Erythroblast (primary cell): ENCODE measurements around the gene TCTN1.
"Not testable (repeated sequence)": the region's sequence is repeated elsewhere in the genome, so short reads cannot be mapped to it uniquely, and the experiment has no call there.

ENCODE experiments used
- DNase-seq, 2 experiments: peaks; one replicate each; lab custom pipeline; 2025; lab: John Stamatoyannopoulos, UW
- GATA1 ChIP-seq: IDR thresholded peaks from 2 replicates; pipeline ENCODE4 v1.6.1; 2011; ENCODE audit warnings: low read depth, mild to moderate bottlenecking, control low read depth, low read length, moderate library complexity
- POLR2A ChIP-seq: IDR thresholded peaks from 2 replicates; pipeline ENCODE4 v1.6.1; 2011; ENCODE audit warnings: mild to moderate bottlenecking, low read length

The TCTN1 gene

GRCh38 chr12:110578694-110579534 is 35.0 kb upstream of the TCTN1 start:
- peak in 1 of 2 experiments; percentile 7 for DNase-seq
- no peak for TF ChIP-seq POLR2A
- TF ChIP-seq GATA1, result no peak

GRCh38 chr12:110579535-110580253 is 34.2 kb upstream of the TCTN1 start:
- TF ChIP-seq GATA1 (no peak), POLR2A (no peak)
- no peak for DNase-seq

GRCh38 chr12:110581931-110582275 is 32.0 kb upstream of the TCTN1 start:
- DNase-seq, result no peak
- TF ChIP-seq GATA1, result no peak
- no peak for TF ChIP-seq POLR2A

- DNase-seq, result peak; percentile 78 to 85
- TF ChIP-seq POLR2A, result no peak
- TF ChIP-seq GATA1, result no peak
Observed at GRCh38 chr12:110582276-110583136, 31.4 kb upstream of the TCTN1 start.

GRCh38 chr12:110583137-110584059 is 30.5 kb upstream of the TCTN1 start, which contains the start of gene PPTC7:
Gene PPTC7, minus strand, starts transcription at chr12:110583318. Its CDS starts 287 bp downstream, at chr12:110583031.
- peak; percentile 95 to 97 for DNase-seq
- peak; percentile 88 for TF ChIP-seq POLR2A
- TF ChIP-seq GATA1, result no peak

GRCh38 chr12:110585231-110585799 is 28.6 kb upstream of the TCTN1 start:
- DNase-seq, result peak in 1 of 2 experiments; percentile 10
- TF ChIP-seq POLR2A (no peak), GATA1 (no peak)

GRCh38 chr12:110587102-110587501 is 26.8 kb upstream of the TCTN1 start:
- not testable (repeated sequence) for DNase-seq

- TF ChIP-seq GATA1 (no peak), POLR2A (no peak)
- DNase-seq, result no peak
Observed at GRCh38 chr12:110590059-110590458, 23.9 kb upstream of the TCTN1 start.

GRCh38 chr12:110590806-110591326 is 23.1 kb upstream of the TCTN1 start:
- peak; percentile 26 to 37 for DNase-seq
- TF ChIP-seq GATA1 (no peak), POLR2A (no peak)

GRCh38 chr12:110591451-110592051 is 22.4 kb upstream of the TCTN1 start:
- TF ChIP-seq POLR2A, result no peak
- TF ChIP-seq GATA1, result no peak
- DNase-seq, result no peak

GRCh38 chr12:110592078-110592477 is 21.9 kb upstream of the TCTN1 start:
- TF ChIP-seq POLR2A (no peak), GATA1 (no peak)
- no peak for DNase-seq

- not testable (repeated sequence) for DNase-seq
Observed at GRCh38 chr12:110592919-110593318, 21.0 kb upstream of the TCTN1 start.
